RWPE2 (cell line): ENCODE data around the gene LMO3.
"Not testable (repeated sequence)": the region's sequence is repeated elsewhere in the genome, so short reads cannot be mapped to it uniquely, and the experiment has no call there.

Experiments used
- ATAC-seq: fragments of 200-7000 bp; cut with Tn5 transposase; 3 replicates; pipeline ENCODE4 v1.9.1; 2021; ENCODE audit warnings: low read depth
- DNase-seq: peaks from one replicate; pipeline ENCODE4 v3.0.0-alpha.2; 2020; ENCODE audit warnings: low spot score
- H3K27ac ChIP-seq: fragments of 450-650 bp; 2 replicates; pipeline ENCODE4 v1.5.1; 2017; ENCODE audit warnings: mild to moderate bottlenecking; ENCODE audit not compliant: poor library complexity, severe bottlenecking
- H3K27me3 ChIP-seq: fragments of 250-450 bp; sonication (Bioruptor Pico); 2 replicates; pipeline ENCODE4 v1.5.1; 2021; ENCODE audit warnings: mild to moderate bottlenecking, moderate library complexity; ENCODE audit not compliant: insufficient read depth, poor library complexity, severe bottlenecking
- H3K36me3 ChIP-seq: fragments of 250-450 bp; sonication (Bioruptor Pico); 2 replicates; pipeline ENCODE4 v1.5.1; 2020; ENCODE audit warnings: low read depth, mild to moderate bottlenecking, moderate library complexity
- H3K4me1 ChIP-seq: fragments of 250-450 bp; sonication (Bioruptor Pico); 2 replicates; pipeline ENCODE4 v1.5.1; 2021; ENCODE audit warnings: mild to moderate bottlenecking, moderate library complexity; ENCODE audit not compliant: insufficient read depth, poor library complexity, severe bottlenecking
- H3K4me3 ChIP-seq: fragments of 250-450 bp; sonication (Bioruptor Pico); 2 replicates; pipeline ENCODE4 v1.5.1; 2021; ENCODE audit warnings: mild to moderate bottlenecking, moderate library complexity; ENCODE audit not compliant: severe bottlenecking
- H3K9me3 ChIP-seq: fragments of 250-450 bp; sonication (Bioruptor Pico); 2 replicates; pipeline ENCODE4 v1.5.1; 2021; ENCODE audit warnings: mild to moderate bottlenecking, moderate library complexity; ENCODE audit not compliant: severe bottlenecking
- CTCF ChIP-seq: fragments of 450-650 bp; IDR thresholded peaks from one replicate; pipeline ENCODE4 v1.5.1; 2017; ENCODE audit warnings: mild to moderate bottlenecking, moderate library complexity; ENCODE audit not compliant: poor library complexity, severe bottlenecking

Gene LMO3

DNA sequence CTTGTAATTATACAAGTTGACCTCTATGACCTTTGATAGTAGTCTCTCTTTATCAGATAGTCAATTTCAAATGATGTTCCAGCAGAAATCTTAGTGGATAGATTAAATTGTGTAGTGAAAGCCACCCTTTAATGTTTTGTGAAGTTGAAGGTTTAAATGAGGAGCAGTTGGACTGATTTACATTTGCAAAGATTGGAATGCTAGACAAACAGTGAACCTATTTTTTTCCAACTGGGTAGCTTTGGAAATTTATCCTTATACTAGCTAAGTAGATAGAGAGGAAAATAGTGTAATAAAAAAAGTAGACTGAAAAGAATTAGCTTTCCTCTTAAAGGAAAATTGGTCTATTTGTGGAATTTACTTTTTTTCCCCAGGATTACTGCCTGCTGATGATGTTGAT is 53.7 kb downstream of the LMO3 start:
- no peak overlapping the region for H3K4me3 ChIP-seq
- no peaks in the 10 kb centered on the region for H3K27me3 ChIP-seq
- no peak for ATAC-seq
- no peak for TF ChIP-seq CTCF
- H3K4me1 ChIP-seq, result no peaks in the 10 kb centered on the region
- H3K36me3 ChIP-seq, result no peaks in the 10 kb centered on the region
- no peak for DNase-seq
- H3K9me3 ChIP-seq, result no peaks in the 10 kb centered on the region
- H3K27ac ChIP-seq, result no peak overlapping the region

GRCh38 chr12:16545836-16546235 is 60.1 kb downstream of the LMO3 start:
- Histone ChIP-seq H3K36me3 (no peaks in the 10 kb centered on the region), H3K4me1 (no peaks in the 10 kb centered on the region), H3K27me3 (no peaks in the 10 kb centered on the region), H3K27ac (no peak overlapping the region), H3K4me3 (no peak overlapping the region), H3K9me3 (no peaks in the 10 kb centered on the region)
- ATAC-seq, result no peak
- no peak for DNase-seq
- TF ChIP-seq CTCF, result no peak

- ATAC-seq, result no peak
- no peak overlapping the region for H3K27ac ChIP-seq
- no peaks in the 10 kb centered on the region for H3K9me3 ChIP-seq
- no peak for TF ChIP-seq CTCF
- H3K36me3 ChIP-seq, result no peaks in the 10 kb centered on the region
- no peaks in the 10 kb centered on the region for H3K27me3 ChIP-seq
- DNase-seq, result no peak
- no peaks in the 10 kb centered on the region for H3K4me1 ChIP-seq
- no peak overlapping the region for H3K4me3 ChIP-seq
Measured at GRCh38 chr12:16542586-16542985, 63.4 kb downstream of the LMO3 start.

- ATAC-seq, result not testable (repeated sequence)
Measured at GRCh38 chr12:16537652-16538051, 68.3 kb downstream of the LMO3 start.

DNA sequence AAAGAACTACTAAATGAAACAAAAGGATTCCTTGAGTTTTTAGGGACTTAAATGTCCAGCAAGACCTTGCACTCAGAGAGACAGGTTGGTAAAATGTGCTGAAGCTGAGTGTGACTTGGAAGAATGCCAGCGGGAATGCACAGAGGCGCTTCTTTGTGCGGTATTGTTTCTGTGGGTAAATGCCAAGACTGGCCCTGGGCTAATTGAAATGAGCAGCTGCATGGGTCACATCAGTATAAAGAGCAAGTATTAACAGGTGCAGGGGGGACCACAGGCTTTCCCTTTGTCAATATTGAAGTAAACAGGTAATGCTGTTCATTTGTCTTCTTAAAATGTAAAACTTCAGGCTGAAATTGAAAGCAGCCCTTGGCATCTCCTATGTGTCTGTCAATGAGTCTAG is 74.3 kb downstream of the LMO3 start:
- no peak for ATAC-seq
- no peaks in the 10 kb centered on the region for H3K27me3 ChIP-seq
- TF ChIP-seq CTCF, result no peak
- no peak for DNase-seq
- no peaks in the 10 kb centered on the region for H3K9me3 ChIP-seq
- H3K4me3 ChIP-seq, result no peak overlapping the region
- no peaks in the 10 kb centered on the region for H3K4me1 ChIP-seq
- no peaks in the 10 kb centered on the region for H3K36me3 ChIP-seq
- H3K27ac ChIP-seq, result no peak overlapping the region

More at GRCh38 chr12:16537652-16538051, 68.3 kb downstream of the LMO3 start:
- H3K27me3 ChIP-seq, H3K27ac ChIP-seq, H3K9me3 ChIP-seq, H3K4me1 ChIP-seq, H3K36me3 ChIP-seq, H3K4me3 ChIP-seq, DNase-seq: not testable (repeated sequence)
